ENCODE measurements around the gene PTPRD. TPM values are rescaled to one million over a fixed set of nuclear protein-coding genes. Genes with fewer than 3 reads are reported as not detected.

Gene PTPRD
- total RNA-seq, 1 experiment from 2014 or later = 4.5 TPM

- DNase-seq (ENCODE audit: low read depth) = no peak
Measured at GRCh38 chr9:8643896-8644295, 1968.9 kb downstream of the PTPRD start.

GRCh38 chr9:8643464-8643863, 1969.3 kb downstream of the PTPRD start:
- DNase-seq (ENCODE audit: low read depth) = no peak

- no peak for DNase-seq (ENCODE audit: low read depth)
Measured at GRCh38 chr9:8640761-8641160, 1972.0 kb downstream of the PTPRD start.

- DNase-seq (ENCODE audit: low read depth) = no peak
Measured at GRCh38 chr9:8637626-8638025, 1975.2 kb downstream of the PTPRD start.

- DNase-seq (ENCODE audit: low read depth) = no peak
Measured at GRCh38 chr9:8633784-8634183, 1979.0 kb downstream of the PTPRD start.

GRCh38 chr9:8632493-8632892, 1980.3 kb downstream of the PTPRD start:
- no peak for DNase-seq (ENCODE audit: low read depth)

- no peak for DNase-seq (ENCODE audit: low read depth)
Measured at GRCh38 chr9:8628791-8629190, 1984.0 kb downstream of the PTPRD start.

GRCh38 chr9:8627976-8628679, 1984.7 kb downstream of the PTPRD start:
- DNase-seq (ENCODE audit: low read depth) = no peak

- no peak for DNase-seq (ENCODE audit: low read depth)
Measured at GRCh38 chr9:8622871-8623270, 1989.9 kb downstream of the PTPRD start.

GRCh38 chr9:8622222-8622802, 1990.5 kb downstream of the PTPRD start:
- no peak for DNase-seq (ENCODE audit: low read depth)

- no peak for DNase-seq (ENCODE audit: low read depth)
Measured at GRCh38 chr9:8621416-8621815, 1991.4 kb downstream of the PTPRD start.

- DNase-seq (ENCODE audit: low read depth) = no peak
Measured at GRCh38 chr9:8616414-8616813, 1996.4 kb downstream of the PTPRD start.

GRCh38 chr9:8614926-8615440, 1997.8 kb downstream of the PTPRD start:
- DNase-seq (ENCODE audit: low read depth) = no peak

- DNase-seq (ENCODE audit: low read depth) = peak; percentile 4
Measured at GRCh38 chr9:8613346-8613825, 1999.4 kb downstream of the PTPRD start.

- DNase-seq (ENCODE audit: low read depth) = no peak
Measured at GRCh38 chr9:8611153-8611552, 2001.6 kb downstream of the PTPRD start.

GRCh38 chr9:8610256-8610655, 2002.5 kb downstream of the PTPRD start:
- DNase-seq (ENCODE audit: low read depth) = no peak

- no peak for DNase-seq (ENCODE audit: low read depth)
Measured at GRCh38 chr9:8605096-8605495, 2007.7 kb downstream of the PTPRD start.

GRCh38 chr9:8604201-8604600, 2008.6 kb downstream of the PTPRD start:
- DNase-seq (ENCODE audit: low read depth) = no peak

- no peak for DNase-seq (ENCODE audit: low read depth)
Measured at GRCh38 chr9:8600914-8601680, 2011.7 kb downstream of the PTPRD start.

GRCh38 chr9:8599937-8600336, 2012.9 kb downstream of the PTPRD start:
- peak; percentile 11 for DNase-seq (ENCODE audit: low read depth)

- no peak for DNase-seq (ENCODE audit: low read depth)
Measured at GRCh38 chr9:8589476-8589875, 2023.3 kb downstream of the PTPRD start.

GRCh38 chr9:8585036-8585435, 2027.8 kb downstream of the PTPRD start:
- no peak for DNase-seq (ENCODE audit: low read depth)

- peak; percentile 73 for DNase-seq (ENCODE audit: low read depth)
Measured at GRCh38 chr9:8579661-8580060, 2033.1 kb downstream of the PTPRD start.
